Measurements from ENCODE around the gene RGS12.

DNA sequence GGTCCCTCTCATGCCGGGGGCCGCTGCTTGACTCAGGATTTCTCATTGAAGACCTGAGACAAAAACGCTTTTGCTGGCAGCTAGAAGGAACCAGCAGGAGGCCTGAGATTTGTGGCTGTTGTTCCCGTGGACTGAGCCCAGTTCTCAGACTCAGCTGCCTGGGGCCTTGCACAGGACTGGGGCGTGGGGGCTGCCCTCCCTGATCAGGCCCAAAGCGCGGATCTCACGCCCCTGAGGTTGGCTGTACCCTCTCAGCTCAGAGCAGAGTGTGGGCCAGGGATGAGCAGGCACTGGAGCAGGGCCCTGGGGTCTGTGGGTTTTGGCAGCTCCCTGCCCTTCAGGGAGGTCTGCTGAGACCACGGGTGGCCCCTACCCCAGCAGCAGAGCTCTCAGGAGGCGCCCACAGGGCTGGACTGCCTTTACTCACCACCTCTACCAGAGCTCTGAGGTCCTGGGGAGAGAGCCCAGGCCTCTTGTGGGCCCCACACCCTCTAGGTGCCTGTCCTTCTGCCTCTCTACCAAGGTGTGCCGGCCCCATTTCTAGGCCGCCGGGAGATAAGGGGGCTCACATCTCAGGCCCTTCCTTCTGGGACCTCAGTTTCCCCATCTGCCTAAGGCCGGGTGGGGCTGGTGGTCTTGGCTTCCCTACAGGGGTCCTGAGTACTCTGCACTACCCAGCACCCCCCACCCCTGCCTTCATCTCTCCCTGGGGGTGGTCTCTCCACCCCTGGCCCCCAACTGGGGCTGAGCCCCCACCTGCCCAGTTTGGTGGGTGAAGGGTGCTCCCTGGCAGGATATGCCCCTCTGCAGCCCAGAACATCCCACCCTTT is 38.3 kb upstream of the RGS12 start:
- TF ChIP-seq, protein P1, sequence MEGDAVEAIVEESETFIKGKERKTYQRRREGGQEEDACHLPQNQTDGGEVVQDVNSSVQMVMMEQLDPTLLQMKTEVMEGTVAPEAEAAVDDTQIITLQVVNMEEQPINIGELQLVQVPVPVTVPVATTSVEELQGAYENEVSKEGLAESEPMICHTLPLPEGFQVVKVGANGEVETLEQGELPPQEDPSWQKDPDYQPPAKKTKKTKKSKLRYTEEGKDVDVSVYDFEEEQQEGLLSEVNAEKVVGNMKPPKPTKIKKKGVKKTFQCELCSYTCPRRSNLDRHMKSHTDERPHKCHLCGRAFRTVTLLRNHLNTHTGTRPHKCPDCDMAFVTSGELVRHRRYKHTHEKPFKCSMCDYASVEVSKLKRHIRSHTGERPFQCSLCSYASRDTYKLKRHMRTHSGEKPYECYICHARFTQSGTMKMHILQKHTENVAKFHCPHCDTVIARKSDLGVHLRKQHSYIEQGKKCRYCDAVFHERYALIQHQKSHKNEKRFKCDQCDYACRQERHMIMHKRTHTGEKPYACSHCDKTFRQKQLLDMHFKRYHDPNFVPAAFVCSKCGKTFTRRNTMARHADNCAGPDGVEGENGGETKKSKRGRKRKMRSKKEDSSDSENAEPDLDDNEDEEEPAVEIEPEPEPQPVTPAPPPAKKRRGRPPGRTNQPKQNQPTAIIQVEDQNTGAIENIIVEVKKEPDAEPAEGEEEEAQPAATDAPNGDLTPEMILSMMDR (IDR thresholded peaks at IDR 0.05; ENCODE audit: control extremely low read depth in 1 of 3, insufficient read depth in 1 of 3, low read depth in 1 of 3, low read length in 3 of 3) = no peak
- no peak for TF ChIP-seq SIN3A (conservative IDR thresholded peaks at IDR 0.05 in 1 of 2, IDR thresholded peaks at IDR 0.05 in 1 of 2; ENCODE audit: low read depth in 1 of 2, low read length in 2 of 2)
- TF ChIP-seq SRF (IDR thresholded peaks at IDR 0.05; ENCODE audit: low read depth, low read length) = no peak
- TF ChIP-seq, protein P2, sequence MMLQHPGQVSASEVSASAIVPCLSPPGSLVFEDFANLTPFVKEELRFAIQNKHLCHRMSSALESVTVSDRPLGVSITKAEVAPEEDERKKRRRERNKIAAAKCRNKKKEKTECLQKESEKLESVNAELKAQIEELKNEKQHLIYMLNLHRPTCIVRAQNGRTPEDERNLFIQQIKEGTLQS (IDR thresholded peaks at IDR 0.05; ENCODE audit: insufficient read depth, low read depth, low read length) = no peak
- no peak for TF ChIP-seq POLR2A (IDR thresholded peaks at IDR 0.05; ENCODE audit: control extremely low read depth in 1 of 2, low read depth in 2 of 2, low read length in 2 of 2)
- no peak for TF ChIP-seq NRF1 (IDR thresholded peaks at IDR 0.05; ENCODE audit: low read depth, low read length)
- no peak for TF ChIP-seq POLR2AphosphoS5 (IDR thresholded peaks at IDR 0.05; ENCODE audit: low read depth, low read length)
- no peak for TF ChIP-seq SP4 (IDR thresholded peaks at IDR 0.05; ENCODE audit: low read length)
- no peak for TF ChIP-seq EZH2 (IDR thresholded peaks at IDR 0.05; ENCODE audit: low read depth, low read length, severe bottlenecking)
- TF ChIP-seq BRCA1 (IDR thresholded peaks at IDR 0.05; ENCODE audit: low read depth, low read length) = no peak
- no peak for TF ChIP-seq CREB1 (IDR thresholded peaks at IDR 0.05)
- TF ChIP-seq GTF2F1 (IDR thresholded peaks at IDR 0.05; ENCODE audit: borderline replicate concordance, low read depth, low read length) = no peak

All from H1 (cell line).